NB4 (cell line): Measurements from ENCODE around the gene AMBP.

Source experiments
- CTCF ChIP-seq: IDR thresholded peaks from one replicate; pipeline ENCODE4 v1.5.1; 2012; ENCODE audit warnings: low read depth, low read length
- MAX ChIP-seq: IDR thresholded peaks from 2 replicates; pipeline ENCODE4 v1.6.1; 2011; ENCODE audit warnings: low read depth, low read length
- MYC ChIP-seq: IDR thresholded peaks from 2 replicates; pipeline ENCODE4 v1.6.1; 2011; ENCODE audit warnings: low read depth, low read length
- POLR2A ChIP-seq: IDR thresholded peaks from 2 replicates; pipeline ENCODE4 v1.6.1; 2011; ENCODE audit warnings: mild to moderate bottlenecking; ENCODE audit not compliant: insufficient read length; ENCODE audit errors: extremely low read depth

DNA sequence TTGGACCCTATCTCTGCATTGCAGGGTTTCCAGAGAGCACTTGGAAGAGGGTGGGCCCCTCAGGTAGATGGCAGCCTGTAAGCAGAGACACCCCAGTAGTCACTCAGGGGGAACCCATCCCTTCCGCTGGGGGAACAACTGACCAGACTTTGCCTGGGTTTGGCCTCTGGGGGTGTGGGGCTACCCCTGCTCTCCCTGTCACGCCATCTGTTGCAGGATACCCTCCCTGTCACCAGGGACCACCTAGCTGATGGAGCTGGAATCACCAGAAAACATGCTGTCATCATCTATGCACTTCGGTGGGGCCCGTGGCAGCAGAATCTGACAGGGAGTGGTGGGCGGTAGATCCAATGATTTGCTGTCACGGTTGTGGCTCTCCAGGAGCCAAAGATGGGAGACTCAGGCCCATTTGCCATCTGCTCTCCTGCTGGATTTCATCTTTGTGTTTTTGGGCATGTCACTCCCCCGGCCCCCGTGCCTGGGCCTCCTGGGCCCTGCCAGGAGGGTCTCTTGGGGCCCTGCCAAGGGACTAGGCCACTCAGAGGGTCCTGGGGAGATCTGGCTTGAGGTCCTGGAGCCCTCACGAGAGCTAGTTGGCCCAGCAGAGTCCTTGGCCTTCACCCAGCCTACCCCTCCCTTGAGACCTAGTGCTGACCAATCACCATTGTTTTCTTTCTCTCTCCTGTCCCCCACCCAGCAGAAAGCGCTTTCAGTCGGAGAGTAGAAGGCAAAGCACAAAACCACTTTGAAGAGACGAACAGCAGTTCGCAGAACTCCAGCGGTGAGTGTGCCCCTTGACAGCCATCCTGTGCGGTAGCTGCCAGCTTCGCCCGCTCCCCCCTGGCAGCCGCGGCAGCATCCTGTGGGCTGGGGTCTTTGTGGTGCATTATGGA lies 45.9 kb downstream of the AMBP start:
- TF ChIP-seq POLR2A (no peak), CTCF (no peak), MYC (no peak), MAX (no peak)
